Ectodermal cell (in vitro differentiated cells): ENCODE data around the gene TMEM69.
"Not testable (repeated sequence)": the region's sequence is repeated elsewhere in the genome, so short reads cannot be mapped to it uniquely, and the experiment has no call there.

ENCODE experiments used
- H3K27ac ChIP-seq: 2 replicates; pipeline ENCODE4 v1.7.0; 2013; ENCODE audit warnings: mild to moderate bottlenecking, low read depth, low read length; ENCODE audit not compliant: insufficient read depth, poor library complexity, severe bottlenecking
- H3K27me3 ChIP-seq: 2 replicates; pipeline ENCODE4 v1.7.0; 2013; ENCODE audit warnings: mild to moderate bottlenecking, low read length; ENCODE audit not compliant: insufficient read depth, control insufficient read depth, poor library complexity, severe bottlenecking
- H3K36me3 ChIP-seq: one replicate; pipeline ENCODE4 v1.7.0; 2013; ENCODE audit warnings: low read length; ENCODE audit not compliant: control insufficient read depth, insufficient read depth
- H3K4me1 ChIP-seq: one replicate; pipeline ENCODE4 v1.7.0; 2013; ENCODE audit warnings: low read length; ENCODE audit not compliant: control insufficient read depth, insufficient read depth
- H3K4me3 ChIP-seq: 2 replicates; pipeline ENCODE4 v1.7.0; 2013; ENCODE audit warnings: low read depth, low read length, control low read depth; ENCODE audit not compliant: insufficient read depth
- H3K9me3 ChIP-seq: 2 replicates; pipeline ENCODE4 v1.7.0; 2013; ENCODE audit warnings: mild to moderate bottlenecking, low read length, moderate library complexity; ENCODE audit not compliant: control insufficient read depth
- WGBS, 2 experiments: methylation state at CpG; one replicate each; pipeline ENCODE4 v1.1.7; 2013; ENCODE audit warnings: missing lambda C conversion rate in 2 of 2; 5-methylcytosine and 5-hydroxymethylcytosine counted together

The TMEM69 gene

DNA sequence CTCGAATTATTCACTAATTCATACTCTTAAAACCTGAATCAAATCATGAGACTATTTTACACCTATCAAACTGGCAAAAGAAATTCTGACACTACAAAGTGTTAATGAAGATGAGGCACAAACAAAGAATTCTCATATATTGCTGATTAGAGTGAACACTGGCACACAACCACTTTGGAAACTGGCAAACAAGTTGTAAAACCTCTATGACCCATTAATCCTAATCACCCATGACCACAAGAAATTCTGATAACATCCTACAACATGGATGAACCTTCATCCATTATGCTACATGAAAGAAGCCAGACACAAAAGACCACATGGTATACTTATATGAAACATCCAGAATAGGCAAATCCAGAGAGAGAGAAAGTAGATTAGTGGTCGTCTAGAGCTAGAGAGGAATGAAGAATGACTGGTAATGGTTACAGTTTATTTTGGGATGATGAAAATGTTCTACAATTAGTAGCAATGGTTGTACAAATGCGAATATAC lies 10.2 kb upstream of the TMEM69 start:
- H3K36me3 ChIP-seq: no peaks in the 10 kb centered on the region
- no peak overlapping the region for H3K4me3 ChIP-seq
- H3K27ac ChIP-seq: no peak overlapping the region
- no peaks in the 10 kb centered on the region for H3K27me3 ChIP-seq
- no peaks in the 10 kb centered on the region for H3K9me3 ChIP-seq
- WGBS, 2 experiments: 88 to 92% methylated on average over 2 of the region's 3 CpGs
- H3K4me1 ChIP-seq: no peaks in the 10 kb centered on the region

DNA sequence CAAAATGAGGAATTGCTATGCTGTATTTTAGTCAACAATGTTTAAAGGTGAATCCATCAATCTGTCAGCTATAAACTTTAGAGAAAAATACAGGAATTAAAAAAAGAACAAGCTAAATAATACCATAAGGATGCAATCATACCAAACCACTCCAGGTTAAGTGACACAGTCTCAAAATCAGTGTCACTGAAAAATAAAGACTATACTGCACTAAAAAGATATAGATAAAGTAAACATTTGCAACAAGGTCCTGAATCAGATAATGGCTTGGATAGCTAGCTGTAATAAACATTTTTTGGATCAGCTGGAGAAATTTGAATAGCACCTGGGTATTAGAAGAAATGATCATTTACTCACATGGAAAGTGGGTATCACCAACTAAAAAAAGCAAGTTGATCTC lies 9.5 kb upstream of the TMEM69 start:
- no peaks in the 10 kb centered on the region for H3K27me3 ChIP-seq
- no peak overlapping the region for H3K27ac ChIP-seq
- no peak overlapping the region for H3K4me3 ChIP-seq
- H3K4me1 ChIP-seq: no peaks in the 10 kb centered on the region
- no peaks in the 10 kb centered on the region for H3K9me3 ChIP-seq
- H3K36me3 ChIP-seq: no peaks in the 10 kb centered on the region

DNA sequence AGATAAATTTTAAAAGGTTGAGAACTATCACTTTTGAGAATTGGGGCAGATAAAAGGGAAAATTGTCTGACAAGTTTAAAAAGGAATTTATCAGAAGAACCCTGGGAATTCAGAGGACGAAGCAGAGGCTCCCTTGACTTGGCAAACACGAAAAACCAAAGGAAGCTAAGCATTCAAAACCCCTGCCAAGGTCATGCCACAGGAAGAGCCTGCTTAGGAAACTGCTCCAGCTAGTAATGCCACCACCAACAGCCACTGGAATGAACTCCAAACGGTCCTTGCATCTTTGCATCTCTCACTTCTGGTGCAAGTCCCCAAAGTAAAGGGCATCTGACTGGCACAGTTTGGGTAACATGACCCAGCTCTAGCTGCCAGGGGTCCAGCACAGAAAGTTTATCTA lies 8.9 kb upstream of the TMEM69 start:
- Histone ChIP-seq H3K27ac (no peak overlapping the region), H3K9me3 (no peaks in the 10 kb centered on the region), H3K27me3 (no peaks in the 10 kb centered on the region), H3K36me3 (no peaks in the 10 kb centered on the region), H3K4me3 (no peak overlapping the region), H3K4me1 (no peaks in the 10 kb centered on the region)
- 63 to 71% methylated on average over 3 of the region's 3 CpGs for WGBS, 2 experiments

DNA sequence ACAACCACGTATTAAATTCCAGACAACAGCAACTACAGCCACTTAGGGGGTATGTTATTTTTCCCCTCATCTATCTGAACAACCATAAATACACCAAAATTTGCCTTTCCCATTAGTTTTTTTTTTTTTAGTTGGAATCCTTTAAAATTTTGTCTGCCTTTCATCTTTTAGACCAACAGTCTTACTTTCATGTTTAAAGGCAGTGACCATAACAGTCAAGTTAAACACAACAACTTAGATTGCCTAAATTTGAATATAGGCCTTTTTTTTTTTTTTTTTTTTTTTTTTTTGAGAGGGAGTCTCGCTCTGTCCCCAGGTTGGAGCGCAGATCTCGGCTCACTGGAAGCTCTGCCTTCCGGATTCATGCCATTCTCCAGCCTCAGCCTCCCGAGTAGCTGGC lies 5.0 kb upstream of the TMEM69 start:
- H3K9me3 ChIP-seq: no peaks in the 10 kb centered on the region
- H3K27me3 ChIP-seq: no peaks in the 10 kb centered on the region
- H3K36me3 ChIP-seq: no peaks in the 10 kb centered on the region
- no peak overlapping the region for H3K27ac ChIP-seq
- WGBS, 2 experiments: 87 to 92% methylated on average over 6 of the region's 6 CpGs
- no peaks in the 10 kb centered on the region for H3K4me1 ChIP-seq
- no peak overlapping the region for H3K4me3 ChIP-seq

DNA sequence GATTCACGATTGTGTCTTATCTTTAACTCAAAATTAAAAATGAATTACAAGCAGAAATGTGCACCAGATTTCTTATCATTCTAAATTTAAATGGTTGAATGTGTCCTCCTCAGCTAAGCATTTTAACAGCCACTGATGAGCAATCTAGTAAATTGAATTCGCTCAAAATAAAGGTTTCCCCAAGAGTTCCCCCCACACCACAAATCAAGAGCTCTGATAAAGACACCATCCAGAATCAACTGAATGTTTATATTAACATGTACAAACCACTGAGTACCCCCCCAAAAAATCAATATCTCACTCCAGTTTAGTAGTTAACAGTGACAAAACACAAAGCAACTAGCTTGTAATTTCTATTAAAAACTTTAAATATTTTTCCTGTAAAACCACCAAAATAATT lies 3.6 kb upstream of the TMEM69 start:
- Histone ChIP-seq H3K36me3 (no peaks in the 10 kb centered on the region), H3K4me1 (peaks cover 7% of the 10 kb centered on the region), H3K9me3 (no peaks in the 10 kb centered on the region), H3K27me3 (no peaks in the 10 kb centered on the region), H3K4me3 (peak overlapping the region; percentile 99), H3K27ac (no peak overlapping the region)
- WGBS, 2 experiments: 87 to 100% methylated on average over 1 to 2 of the region's 2 CpGs

DNA sequence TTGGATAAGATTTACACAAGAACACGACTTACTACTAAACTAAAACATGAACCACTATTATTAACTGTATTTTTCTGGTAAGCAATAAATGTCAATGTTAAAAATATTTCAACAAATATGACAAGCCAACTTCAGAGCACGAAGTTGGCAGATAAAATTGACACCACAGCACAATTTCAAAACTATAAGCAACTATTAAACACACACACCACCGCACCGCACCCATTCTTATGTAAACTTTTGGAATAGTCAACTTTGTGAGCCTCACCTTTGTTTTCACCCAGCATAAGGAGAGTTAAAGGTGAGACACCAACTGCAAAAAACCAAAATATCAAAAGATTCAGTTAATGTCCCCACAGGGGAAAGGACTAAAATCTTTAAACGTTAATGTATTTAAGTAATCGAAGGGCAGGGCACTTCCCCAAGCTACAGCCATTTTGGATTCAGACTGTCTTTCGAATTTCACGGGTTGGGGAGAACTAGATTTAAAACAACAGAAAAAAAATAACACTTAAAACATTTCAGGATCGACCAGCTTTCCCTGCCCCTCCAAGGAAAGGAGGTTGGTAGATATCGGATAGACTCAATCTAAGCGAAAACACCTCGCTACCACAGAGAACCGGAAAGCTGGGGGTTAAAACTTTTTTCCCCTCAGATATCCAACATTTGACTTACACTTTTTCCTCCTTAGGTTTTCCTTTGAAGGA lies 2.5 kb upstream of the TMEM69 start:
- Histone ChIP-seq H3K4me1 (peaks cover 7% of the 10 kb centered on the region), H3K4me3 (peak overlapping the region; percentile 99), H3K27ac (peak overlapping the region; percentile 92), H3K27me3 (no peaks in the 10 kb centered on the region), H3K36me3 (no peaks in the 10 kb centered on the region), H3K9me3 (no peaks in the 10 kb centered on the region)
- WGBS, 2 experiments: 0% methylated on average over 12 to 13 of the region's 13 CpGs

DNA sequence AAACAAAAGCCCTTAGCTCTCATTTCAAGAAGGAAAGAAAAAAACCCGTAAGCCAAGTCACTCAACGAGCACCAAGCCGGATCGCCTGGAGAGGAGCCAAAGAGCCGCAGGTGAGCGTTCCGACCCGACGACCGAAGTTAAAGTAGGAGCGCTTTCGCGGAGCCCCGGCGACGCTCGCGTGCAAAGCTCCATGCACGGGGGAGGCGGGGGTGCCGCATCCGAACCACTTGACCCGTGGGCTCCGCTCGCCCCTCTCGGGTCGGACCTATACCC lies 2.0 kb upstream of the TMEM69 start:
- Histone ChIP-seq H3K4me3 (peak overlapping the region; percentile 99), H3K27ac (peak overlapping the region; percentile 92), H3K4me1 (peaks cover 7% of the 10 kb centered on the region), H3K27me3 (no peaks in the 10 kb centered on the region), H3K36me3 (no peaks in the 10 kb centered on the region), H3K9me3 (no peaks in the 10 kb centered on the region)
- 0% methylated on average over 27 of the region's 27 CpGs for WGBS, 2 experiments

DNA sequence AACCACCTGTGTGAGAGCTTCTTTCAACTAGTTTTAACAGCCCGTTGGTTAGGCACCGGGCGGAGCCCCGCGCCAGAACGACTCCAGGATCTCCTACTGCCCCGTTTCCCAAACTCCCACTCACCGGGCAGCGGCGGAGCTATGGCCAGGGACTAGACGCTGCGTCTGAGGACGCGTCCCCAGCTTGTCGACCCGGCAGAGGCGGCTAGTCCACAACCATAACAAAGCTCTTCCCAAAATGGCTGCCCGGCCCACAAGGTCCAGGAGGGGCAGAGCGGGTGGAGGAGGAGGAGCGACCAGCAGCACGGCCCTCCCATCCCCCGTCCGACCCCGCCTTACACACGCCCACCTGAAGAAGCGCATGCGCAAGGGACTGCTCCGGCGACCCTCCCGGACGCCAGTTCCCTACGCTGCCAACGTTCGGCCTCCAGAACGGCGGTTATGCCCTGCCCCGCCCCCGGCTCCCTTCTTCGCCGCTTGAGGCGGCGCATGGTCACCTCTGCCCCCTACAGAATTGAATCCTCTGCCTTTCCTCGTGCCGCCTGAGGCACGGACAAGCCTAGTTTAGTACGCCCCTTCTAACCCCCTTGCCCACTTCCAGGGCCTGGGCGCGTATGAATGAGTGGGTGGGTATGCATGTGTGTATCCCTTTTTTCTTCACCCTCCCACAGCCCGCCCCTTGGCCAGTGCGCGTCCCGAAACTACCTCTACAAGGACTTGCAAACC lies 1.5 kb upstream of the TMEM69 start, which contains the start of gene GPBP1L1:
GPBP1L1 (minus strand) TSS at position 246 of the 726 bp plus-strand sequence. CDS start 27,446 bp downstream, outside the sequence.
- Histone ChIP-seq H3K4me1 (peaks cover 7% of the 10 kb centered on the region), H3K27ac (peak within 1 kb of the TSS; percentile 95), H3K36me3 (no peaks in the 10 kb centered on the region), H3K4me3 (peak within 1 kb of the TSS; percentile 99), H3K27me3 (no peaks in the 10 kb centered on the region), H3K9me3 (no peaks in the 10 kb centered on the region)
- WGBS, 2 experiments: 0% methylated on average over 49 to 50 of the region's 52 CpGs

DNA sequence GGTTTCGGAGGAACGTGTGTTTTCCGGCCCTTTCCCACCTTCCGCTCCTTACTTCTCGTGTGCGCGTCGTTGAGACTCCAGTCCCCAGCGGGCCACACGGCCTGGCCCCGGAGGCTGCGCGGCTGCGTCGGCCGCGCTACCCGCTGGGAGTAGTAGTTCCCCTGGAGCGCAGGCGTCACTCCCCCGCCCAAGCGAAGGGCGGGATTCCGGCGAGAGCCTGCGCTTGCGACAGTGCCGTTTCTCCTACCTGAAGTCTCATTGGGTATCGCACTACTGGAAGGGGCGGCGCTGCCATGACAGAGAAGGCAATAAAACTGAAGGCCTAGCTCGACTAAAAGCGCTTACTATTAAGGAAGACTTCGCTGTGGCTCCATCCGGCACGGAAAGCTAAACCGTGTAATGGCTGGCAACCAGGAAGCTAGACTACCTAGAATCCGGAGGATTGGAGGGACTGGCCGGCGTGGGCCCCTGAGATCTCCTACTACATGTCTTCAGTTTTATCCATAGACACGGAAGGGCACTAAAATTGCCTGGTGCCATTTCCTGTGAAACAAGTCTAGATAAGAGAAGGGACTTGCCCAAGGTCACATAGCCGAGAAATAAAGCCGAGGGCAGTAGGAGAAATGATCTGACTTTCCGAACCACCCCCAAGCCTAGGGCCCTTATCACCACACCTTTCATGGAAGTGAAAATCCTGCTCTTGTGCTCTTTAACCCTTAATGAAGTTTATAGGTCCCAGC lies 797 bp upstream of the TMEM69 start:
- 3% methylated on average over 44 of the region's 44 CpGs for WGBS, 2 experiments
- peaks cover 7% of the 10 kb centered on the region for H3K4me1 ChIP-seq
- peak overlapping the region; percentile 95 for H3K27ac ChIP-seq
- no peaks in the 10 kb centered on the region for H3K9me3 ChIP-seq
- no peaks in the 10 kb centered on the region for H3K27me3 ChIP-seq
- peak overlapping the region; percentile 99 for H3K4me3 ChIP-seq
- no peaks in the 10 kb centered on the region for H3K36me3 ChIP-seq

DNA sequence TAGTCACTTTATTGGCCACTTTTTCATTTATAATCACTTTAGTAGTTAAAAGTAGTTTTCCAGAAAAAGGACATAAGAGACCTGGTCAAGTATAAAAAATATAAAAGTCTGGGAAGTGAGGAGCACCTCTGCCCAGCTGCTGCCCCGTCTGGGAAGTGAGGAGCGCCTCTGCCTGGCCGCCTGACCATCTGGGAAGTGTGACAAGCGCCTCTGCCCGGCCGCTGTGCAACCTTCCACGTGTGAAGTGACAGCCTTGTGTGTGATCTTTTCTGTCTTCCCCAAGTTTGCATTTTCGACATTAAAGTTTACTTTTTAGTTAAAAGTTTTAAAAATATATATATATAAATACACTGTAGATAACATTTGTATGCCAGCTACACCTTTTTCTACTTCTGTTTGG lies 5.8 kb downstream of the TMEM69 start:
- H3K27ac ChIP-seq, H3K9me3 ChIP-seq, H3K4me3 ChIP-seq, H3K4me1 ChIP-seq, H3K27me3 ChIP-seq, H3K36me3 ChIP-seq: not testable (repeated sequence)
- WGBS, 2 experiments: 92 to 95% methylated on average over 7 of the region's 8 CpGs
